IPS-18c (cell line): ENCODE data around the gene USP17L11.
"Not testable (repeated sequence)": the region's sequence is repeated elsewhere in the genome, so short reads cannot be mapped to it uniquely, and the experiment has no call there.

Experiments used
- H3K4me3 ChIP-seq: 2 replicates; pipeline ENCODE4 v1.7.0; 2013; ENCODE audit warnings: low read depth, mild to moderate bottlenecking, low read length, moderate library complexity; ENCODE audit not compliant: insufficient read depth
- H3K9me3 ChIP-seq: one replicate; pipeline ENCODE4 v1.6.1; 2013; ENCODE audit warnings: mild to moderate bottlenecking, low read length, moderate library complexity; ENCODE audit not compliant: control insufficient read depth, insufficient read depth

The USP17L11 gene

GRCh38 chr4:9215105-9215504 is at the start of gene USP17L11:
TSS of gene USP17L11 (plus strand) at chr4:9215405. CDS start at chr4:9215405, 0 bp downstream.
- H3K9me3 ChIP-seq, H3K4me3 ChIP-seq: not testable (repeated sequence)

- not testable (repeated sequence) for H3K4me3 ChIP-seq, H3K9me3 ChIP-seq
Measured at GRCh38 chr4:9165990-9166389, 49.2 kb upstream of the USP17L11 start.

GRCh38 chr4:9169791-9170459 is 45.3 kb upstream of the USP17L11 start, which contains the start of gene FAM90A26:
TSS of gene FAM90A26 (plus strand) at chr4:9170409. CDS start at chr4:9173173, 2,764 bp downstream.
- H3K9me3 ChIP-seq, H3K4me3 ChIP-seq: not testable (repeated sequence)

GRCh38 chr4:9210357-9210756 is 4.8 kb upstream of the USP17L11 start, which contains the start of gene USP17L10:
TSS of gene USP17L10 (plus strand) at chr4:9210657. CDS start at chr4:9210657, 0 bp downstream.
- not testable (repeated sequence) for H3K9me3 ChIP-seq, H3K4me3 ChIP-seq

GRCh38 chr4:9214701-9215100 is 504 bp upstream of the USP17L11 start:
- H3K4me3 ChIP-seq, H3K9me3 ChIP-seq: not testable (repeated sequence)

GRCh38 chr4:9219852-9220251 is 4.6 kb downstream of the USP17L11 start, which contains the start of gene USP17L12:
TSS of gene USP17L12 (plus strand) at chr4:9220152. CDS start at chr4:9220152, 0 bp downstream.
- H3K4me3 ChIP-seq, H3K9me3 ChIP-seq: not testable (repeated sequence)

- not testable (repeated sequence) for H3K4me3 ChIP-seq
Measured at GRCh38 chr4:9224596-9224995, 9.4 kb downstream of the USP17L11 start, which contains the start of gene USP17L13. TSS of gene USP17L13 (plus strand) at chr4:9224896. CDS start at chr4:9224896, 0 bp downstream.

GRCh38 chr4:9230249-9230648 is 15.0 kb downstream of the USP17L11 start:
- not testable (repeated sequence) for H3K4me3 ChIP-seq, H3K9me3 ChIP-seq

More at GRCh38 chr4:9224596-9224995, 9.4 kb downstream of the USP17L11 start, which contains the start of gene USP17L13:
- not testable (repeated sequence) for H3K9me3 ChIP-seq

GRCh38 chr4:9234085-9234484 is 18.9 kb downstream of the USP17L11 start, which contains the start of gene USP17L15:
TSS of gene USP17L15 (plus strand) at chr4:9234385. CDS start at chr4:9234385, 0 bp downstream.
- not testable (repeated sequence) for H3K9me3 ChIP-seq, H3K4me3 ChIP-seq

GRCh38 chr4:9238461-9238860 is 23.3 kb downstream of the USP17L11 start:
- H3K4me3 ChIP-seq, H3K9me3 ChIP-seq: not testable (repeated sequence)

GRCh38 chr4:9243579-9243978 is 28.4 kb downstream of the USP17L11 start, which contains the start of gene USP17L17:
TSS of gene USP17L17 (plus strand) at chr4:9243879. CDS start at chr4:9243879, 0 bp downstream.
- H3K4me3 ChIP-seq, H3K9me3 ChIP-seq: not testable (repeated sequence)

- not testable (repeated sequence) for H3K9me3 ChIP-seq, H3K4me3 ChIP-seq
Measured at GRCh38 chr4:9247953-9248680, 32.9 kb downstream of the USP17L11 start, which contains the start of gene USP17L18. TSS of gene USP17L18 (plus strand) at chr4:9248630. CDS start at chr4:9248630, 0 bp downstream.

- not testable (repeated sequence) for H3K9me3 ChIP-seq, H3K4me3 ChIP-seq
Measured at GRCh38 chr4:9253078-9253477, 37.9 kb downstream of the USP17L11 start, which contains the start of gene USP17L19. TSS of gene USP17L19 (plus strand) at chr4:9253378. CDS start at chr4:9253378, 0 bp downstream.

GRCh38 chr4:9257824-9258223 is 42.6 kb downstream of the USP17L11 start, which contains the start of gene USP17L20:
TSS of gene USP17L20 (plus strand) at chr4:9258124. CDS start at chr4:9258124, 0 bp downstream.
- H3K4me3 ChIP-seq = not testable (repeated sequence)

GRCh38 chr4:9262572-9262971 is 47.4 kb downstream of the USP17L11 start, which contains the start of gene USP17L21:
TSS of gene USP17L21 (plus strand) at chr4:9262872. CDS start at chr4:9262872, 0 bp downstream.
- not testable (repeated sequence) for H3K9me3 ChIP-seq, H3K4me3 ChIP-seq

More at GRCh38 chr4:9257824-9258223, 42.6 kb downstream of the USP17L11 start, which contains the start of gene USP17L20:
- not testable (repeated sequence) for H3K9me3 ChIP-seq
